DMS153 treated with DMSO at 0.1 percent for 48 hours (cell line): Measurements from ENCODE around the gene GRXCR1.

ENCODE experiments used
- DNase-seq: peaks from one replicate; lab custom pipeline; 2025; ENCODE audit not compliant: unreplicated experiment; lab: John Stamatoyannopoulos, UW

Gene GRXCR1

DNA sequence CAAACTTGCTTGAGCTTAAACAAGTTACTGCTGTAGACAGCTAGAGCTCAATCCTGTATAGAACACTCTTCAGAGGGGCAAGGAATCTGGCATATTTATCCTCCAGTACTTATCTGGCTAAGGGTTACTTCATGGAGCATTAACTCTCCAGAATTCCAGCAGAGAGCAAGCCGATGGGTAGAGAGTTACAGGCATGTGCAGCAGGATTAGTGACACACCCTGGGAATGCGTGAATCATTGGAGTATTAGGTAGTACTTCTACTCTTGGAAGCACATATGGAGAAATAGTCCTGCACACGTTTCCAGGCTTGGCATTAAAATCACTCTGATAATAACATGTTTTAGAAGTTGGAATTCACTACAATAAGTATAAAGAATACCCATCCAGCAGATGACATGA lies 35.4 kb downstream of the GRXCR1 start:
- DNase-seq, result no peak

DNA sequence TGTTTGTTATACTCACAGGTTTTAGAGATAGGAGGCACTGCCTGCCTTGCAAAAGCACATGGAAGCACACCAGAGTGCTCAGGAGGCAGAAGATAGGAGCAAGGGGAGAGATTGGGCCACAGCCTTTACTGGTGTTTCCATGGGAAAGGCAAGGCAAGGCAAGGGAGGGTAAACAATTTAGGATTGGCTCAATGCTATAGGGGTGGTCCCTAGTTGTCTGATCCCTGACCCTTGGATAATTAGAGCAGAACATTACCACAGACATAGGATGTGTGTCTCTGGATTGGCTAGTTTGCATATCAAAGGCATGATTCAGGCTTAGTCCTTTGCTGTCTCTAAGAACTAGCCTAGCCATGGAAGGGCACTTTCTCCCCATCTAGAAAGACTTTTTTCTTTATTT lies 36.1 kb downstream of the GRXCR1 start:
- DNase-seq, result no peak

DNA sequence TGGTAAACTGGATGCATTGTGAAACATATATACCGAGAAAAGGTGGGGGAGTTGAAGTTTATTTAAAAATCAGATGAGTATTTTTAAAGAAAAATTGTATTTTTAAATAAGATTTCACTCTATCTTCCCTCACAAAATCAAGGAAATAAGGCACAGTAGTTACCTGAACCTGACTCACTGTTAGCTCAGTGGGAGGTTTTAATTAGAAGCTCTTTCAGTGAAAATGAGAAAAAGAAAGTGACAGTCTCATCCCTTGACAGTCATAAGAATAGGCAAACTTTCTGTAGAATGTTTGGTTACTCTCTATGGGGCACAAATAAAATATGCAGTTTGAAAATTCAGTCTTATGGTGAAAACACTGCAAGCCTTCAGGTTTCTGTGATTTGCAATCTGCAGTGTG lies 49.7 kb downstream of the GRXCR1 start:
- no peak for DNase-seq

DNA sequence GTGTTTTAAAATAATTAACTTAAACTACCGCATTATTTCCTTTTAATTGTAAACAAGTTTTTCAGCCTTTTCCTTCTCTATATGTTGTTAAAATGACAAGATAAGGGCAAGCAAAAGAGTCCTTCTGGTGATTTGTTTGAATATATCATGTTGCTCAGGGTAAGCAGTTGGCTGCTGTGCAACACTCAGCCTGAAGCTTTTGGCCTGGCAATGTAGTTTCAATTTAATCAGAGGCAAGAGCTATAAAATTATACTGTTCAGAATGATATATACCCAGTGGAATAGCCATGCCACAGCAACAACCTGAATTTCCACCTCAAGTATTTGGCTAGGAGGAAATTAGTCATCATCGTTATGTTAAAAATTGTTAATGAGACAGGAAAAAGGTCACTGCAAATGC lies 53.4 kb downstream of the GRXCR1 start:
- DNase-seq, result no peak

DNA sequence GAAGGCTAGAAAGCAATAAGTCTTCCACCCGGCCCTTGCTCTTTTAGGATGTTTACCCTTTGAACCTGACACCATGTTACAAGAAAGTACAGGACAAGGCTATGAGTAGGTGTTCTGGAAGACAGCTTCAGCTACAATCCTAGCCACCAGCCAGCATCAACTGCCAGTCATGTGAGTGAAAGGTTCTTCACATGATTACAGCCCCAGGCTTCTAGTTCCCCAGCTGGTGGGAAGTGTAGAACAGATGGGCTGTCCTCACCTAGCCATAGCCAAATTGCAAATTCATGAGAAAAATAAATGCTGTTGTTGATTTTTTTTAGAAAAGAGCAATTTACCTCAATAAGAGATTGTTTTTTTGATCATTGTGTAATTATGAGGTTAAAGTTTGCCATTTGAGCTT lies 60.8 kb downstream of the GRXCR1 start:
- no peak for DNase-seq

DNA sequence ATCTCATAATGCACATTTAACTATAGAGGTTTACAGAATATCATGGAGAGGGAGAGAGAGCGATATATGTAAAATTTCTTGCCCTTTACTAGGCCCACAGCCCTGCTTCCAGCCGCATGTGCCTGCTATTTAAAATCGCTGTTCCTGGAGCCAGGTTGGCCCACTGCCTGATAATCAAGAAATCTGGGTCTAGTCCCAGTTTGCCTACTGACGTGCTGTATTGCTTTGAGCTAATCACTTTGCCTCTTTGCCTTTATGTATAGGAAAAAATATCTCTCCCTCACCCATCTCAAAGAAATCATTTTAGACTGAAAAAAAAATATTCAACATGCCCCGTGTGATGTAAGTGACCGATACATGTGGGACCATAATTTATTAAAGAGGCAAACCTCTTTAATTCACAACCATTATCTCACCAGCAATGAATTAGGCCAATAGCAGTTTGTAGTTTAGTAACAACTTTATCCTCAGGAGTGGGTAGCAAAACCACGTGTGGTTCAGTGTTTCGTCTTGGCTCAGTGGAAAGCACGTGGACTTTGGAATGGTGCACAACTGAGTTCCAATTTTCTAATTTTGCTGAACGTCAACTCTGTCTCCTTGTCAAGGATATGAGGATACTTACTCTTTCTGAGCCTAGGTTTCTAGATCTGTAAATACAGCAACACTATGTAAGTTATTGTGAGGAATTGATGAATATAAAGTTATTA lies 62.6 kb downstream of the GRXCR1 start:
- no peak for DNase-seq

DNA sequence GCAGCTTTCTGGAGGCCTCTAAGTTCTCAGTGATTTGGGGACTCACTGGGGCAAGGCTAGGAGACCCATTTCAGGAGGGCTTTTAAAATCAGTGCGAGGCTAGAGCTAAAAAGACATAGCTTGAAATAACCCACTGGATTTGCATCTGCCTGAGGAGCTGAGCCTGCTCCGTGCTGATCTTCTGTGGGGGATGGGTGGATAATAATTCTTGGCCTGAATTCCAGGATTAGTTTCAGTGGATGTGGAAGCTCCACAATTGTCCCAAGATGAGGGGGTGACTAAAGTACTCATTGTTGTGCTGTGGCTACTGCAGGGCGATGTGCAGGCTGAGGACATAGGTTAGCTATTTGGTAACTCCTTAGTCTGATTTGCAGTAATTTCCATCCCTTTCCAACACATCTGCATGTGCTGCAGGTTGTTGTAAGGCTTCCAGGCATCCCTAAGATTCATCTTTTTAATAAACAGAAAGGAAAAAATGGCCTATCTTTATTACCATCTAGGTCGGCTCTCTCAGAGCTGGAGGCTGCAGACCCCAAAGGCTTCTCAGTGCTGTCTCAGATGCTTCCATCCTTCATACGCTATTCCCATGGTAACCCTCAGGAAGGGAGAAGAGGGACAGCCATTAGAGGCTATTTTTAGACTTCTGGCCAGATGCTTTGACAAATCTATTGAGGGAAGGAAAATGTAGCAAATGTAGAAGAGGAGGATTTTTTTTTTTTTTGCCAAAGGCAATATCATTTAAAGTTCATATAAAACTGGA lies 63.4 kb downstream of the GRXCR1 start:
- no peak for DNase-seq

DNA sequence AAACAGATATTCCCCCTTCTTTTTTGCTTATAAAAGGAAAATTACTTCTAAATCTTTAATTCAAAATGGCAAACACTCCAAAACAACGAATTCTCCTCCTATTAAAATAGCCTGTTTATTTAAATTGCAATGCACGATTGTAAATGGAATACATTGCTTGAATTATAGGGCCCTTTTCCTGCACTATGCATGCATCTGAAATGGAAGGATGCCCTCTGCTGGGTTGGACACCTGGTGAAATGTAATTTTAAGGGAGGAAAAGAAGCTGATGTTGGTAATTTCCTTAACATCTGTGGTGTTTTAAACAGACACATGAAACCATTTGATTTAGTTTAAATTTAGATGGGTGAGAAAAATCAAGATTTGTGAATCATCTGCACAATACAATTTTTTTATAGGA lies 72.8 kb downstream of the GRXCR1 start:
- no peak for DNase-seq

DNA sequence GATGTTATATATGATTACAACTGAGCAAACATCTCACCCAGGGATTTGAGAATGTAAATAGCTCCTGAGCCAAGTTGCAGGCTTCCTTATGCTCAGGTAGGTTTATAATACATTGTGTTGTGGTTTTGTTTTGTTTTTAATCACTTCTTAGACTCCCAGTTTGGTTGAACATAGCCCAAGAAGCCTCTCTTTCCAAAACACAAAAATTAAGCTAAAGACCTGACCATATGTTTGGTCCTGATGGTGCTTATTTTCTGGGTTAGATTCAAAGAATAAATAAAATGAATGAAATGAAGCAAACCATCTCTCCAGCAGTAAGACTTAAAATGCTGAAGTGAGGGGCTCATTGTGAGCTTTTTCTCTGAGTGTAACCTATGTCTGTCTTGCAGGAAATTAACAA lies 93.5 kb downstream of the GRXCR1 start:
- no peak for DNase-seq

DNA sequence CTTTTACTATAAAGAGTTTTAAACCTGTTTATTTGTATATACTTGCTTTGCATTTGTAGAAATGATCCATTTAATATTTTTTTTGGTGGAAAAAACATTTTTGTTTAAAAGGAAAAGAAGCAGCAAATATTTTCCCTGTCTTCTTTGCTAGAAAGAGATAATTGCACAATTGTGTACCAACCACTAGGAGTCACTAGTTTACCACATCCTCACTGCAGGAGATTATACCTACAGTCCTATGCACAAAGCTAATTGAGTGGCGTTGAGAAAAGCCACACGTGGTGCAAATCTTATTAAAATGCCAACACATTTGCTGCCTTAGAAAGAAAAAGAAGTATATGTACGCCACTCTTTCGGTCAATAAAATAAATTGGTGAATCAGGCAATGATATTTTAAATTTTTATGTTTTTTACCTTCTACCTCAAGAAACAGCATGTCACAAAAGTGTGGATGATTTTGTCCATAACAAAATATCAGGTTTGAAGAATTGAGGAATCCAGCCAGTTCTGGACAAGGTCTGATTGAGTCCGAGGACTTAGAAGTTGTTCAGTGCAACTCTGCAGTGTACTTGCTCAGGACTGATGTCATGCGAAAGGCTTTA lies 102.9 kb downstream of the GRXCR1 start:
- peak; percentile 0 for DNase-seq

DNA sequence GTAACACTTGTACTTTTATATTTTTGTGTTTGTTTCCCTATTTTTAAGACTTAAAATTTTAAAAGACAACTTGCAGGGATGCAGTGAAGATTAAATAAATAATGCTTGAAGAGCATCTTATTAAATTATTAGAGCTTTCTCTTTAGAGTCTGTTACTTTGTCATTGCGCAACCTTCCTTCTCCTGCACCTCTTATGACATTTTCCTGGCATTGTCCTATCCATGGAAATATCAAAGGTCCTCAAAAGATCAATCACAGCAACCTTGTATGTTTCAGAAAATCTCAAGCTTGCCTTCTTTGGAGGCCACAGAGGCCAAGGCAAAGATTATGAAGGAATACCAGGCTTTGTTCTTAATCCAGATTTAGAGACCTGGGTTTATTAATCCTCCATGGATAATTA lies 116.3 kb downstream of the GRXCR1 start:
- DNase-seq, result no peak

DNA sequence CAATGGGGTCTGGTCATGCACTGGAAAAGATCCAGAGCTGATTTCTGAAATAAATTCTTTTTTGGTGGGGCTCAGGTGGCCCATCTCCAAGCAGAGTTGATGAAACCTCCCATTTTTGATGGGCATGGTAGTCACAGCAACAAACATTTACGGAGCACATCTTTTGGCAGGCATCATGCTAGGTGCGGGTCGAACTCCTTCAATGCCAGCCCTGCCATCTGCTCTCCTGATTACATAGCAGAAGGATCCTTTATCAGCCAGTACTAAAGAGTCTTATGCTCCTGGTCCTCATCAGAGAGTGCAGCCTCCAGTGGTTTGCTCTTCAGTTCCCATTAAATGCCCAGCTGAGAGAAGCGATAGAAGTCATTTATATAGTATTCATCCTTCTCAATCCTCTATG lies 121.7 kb downstream of the GRXCR1 start:
- DNase-seq, result no peak

DNA sequence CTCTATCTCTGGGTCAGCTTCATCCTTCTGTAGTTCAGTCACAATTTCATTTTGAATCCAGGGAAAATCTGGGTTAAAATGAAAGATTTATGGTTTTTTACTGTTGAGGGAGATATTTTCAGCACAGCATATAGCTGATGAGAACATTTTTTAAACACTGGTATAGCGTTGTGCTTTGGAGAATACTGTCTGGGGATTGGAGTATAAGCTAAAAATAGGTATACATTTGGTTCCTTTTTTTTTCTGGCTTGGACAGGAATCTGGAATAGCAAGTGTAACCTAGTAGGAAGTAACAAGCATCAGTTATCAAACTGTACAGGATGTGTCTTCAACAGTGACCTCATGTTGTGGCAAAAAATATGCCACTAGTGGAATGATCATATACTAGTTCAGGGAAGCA lies 149.1 kb downstream of the GRXCR1 start:
- no peak for DNase-seq

DNA sequence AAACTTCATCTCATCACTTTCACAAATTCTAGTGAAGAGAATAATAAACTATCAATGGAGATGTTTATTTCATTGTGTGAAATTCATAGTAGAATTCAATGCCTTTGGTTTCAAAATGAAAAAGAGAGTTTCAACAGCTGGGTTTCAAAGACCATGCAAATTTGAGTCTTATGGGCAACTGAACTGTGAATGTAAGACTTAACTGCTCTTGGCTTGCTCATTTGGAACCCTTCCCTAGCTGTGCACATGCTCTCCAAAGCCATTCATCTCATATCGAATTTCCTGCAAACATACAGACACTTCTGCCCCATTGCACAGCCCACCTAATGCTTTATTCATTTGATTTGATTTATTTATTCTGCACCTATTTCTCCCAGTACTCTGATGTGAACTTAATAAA lies 154.5 kb downstream of the GRXCR1 start:
- no peak for DNase-seq

DNA sequence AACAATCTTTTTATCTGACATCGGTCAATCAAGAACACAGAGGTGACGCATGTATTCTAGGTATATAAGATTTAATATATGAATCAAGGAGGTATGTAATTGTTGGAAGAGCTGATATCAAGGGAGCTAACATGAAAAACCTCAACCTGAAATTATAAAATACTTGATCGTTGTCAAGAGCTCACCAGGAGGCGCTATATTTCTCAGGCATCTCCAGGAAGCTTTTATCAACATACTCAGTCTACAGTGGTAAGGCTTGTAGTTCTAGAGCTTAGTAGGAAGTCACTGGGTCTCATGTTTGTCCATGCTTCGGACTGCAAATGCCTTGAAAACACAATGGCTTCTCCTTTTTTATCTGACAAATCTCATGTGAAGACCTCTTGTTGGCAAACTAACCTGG lies 156.1 kb downstream of the GRXCR1 start:
- DNase-seq, result no peak

DNA sequence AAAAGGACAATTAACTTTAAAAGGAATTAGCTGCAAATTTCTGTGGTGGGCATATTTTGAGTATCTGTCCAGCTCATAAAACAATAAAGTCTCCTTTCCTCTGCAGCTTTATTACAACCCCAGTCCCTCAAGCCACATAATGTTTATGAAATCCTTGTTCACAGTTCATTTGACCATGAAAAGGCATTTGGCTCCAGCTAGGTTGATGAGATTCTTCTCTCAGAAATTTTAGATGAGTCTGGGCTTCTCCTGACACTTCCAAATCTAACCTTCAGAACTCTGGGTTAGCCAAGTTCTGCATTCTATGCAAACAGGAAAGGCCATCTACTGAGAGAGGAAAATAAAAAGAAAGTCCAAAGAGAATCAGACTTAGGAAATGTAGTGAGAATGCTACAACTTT lies 156.8 kb downstream of the GRXCR1 start:
- DNase-seq, result no peak

DNA sequence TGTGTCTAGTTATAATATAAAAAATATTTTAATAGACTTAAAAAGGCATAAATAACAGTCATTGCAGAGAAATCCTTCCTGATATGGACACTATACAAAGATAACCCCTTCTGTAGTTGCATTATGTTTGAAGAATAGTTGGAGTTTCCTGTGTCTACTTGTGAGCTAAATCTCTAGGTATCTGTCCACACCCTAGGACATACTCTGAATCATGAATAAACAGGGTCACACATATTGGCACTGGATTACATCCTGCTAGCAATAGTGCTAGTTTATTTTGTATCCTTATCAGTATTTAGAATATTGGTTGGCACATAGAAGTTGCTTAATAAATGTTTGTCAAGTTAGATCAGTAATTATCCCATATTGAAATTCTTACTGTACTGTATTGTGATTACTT lies 173.9 kb downstream of the GRXCR1 start:
- no peak for DNase-seq

DNA sequence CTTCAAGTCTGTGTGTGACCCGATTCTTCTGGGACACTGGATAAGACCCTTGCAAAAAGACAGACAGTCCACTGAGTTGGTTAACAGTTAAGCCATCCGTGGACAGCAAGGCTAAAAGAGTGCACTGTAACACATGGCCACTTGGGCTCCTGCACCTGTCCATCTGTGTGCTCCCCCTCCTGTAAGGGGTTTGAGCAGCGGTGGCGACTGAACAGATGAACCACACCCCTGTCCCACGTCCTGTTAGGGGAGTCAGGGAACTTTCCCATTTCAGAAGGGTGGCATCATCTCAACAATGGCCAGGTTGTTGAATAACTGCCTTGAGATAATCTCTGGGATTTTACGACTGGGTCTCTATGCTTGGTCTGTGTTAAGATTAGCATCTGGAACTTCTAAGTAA lies 178.6 kb downstream of the GRXCR1 start:
- DNase-seq, result no peak
